K562 (cell line): ENCODE data around the gene PINK1. TPM values are rescaled to one million over a fixed set of nuclear protein-coding genes. Genes with fewer than 3 reads are reported as not detected.

Experiments
- DIDO1 ChIP-seq: fragments of 450-650 bp; IDR thresholded peaks from 2 replicates; pipeline ENCODE4 v1.6.1; 2016; ENCODE audit warnings: low read depth, missing biosample characterization, missing genetic modification characterization
- EGR1 ChIP-seq: fragments of 450-650 bp; conservative IDR thresholded peaks from 2 replicates; pipeline ENCODE4 v1.6.1; 2017; ENCODE audit warnings: mild to moderate bottlenecking
- JUN ChIP-seq, 2 experiments: sonication (generic) in 1 of 2; formaldehyde crosslinking in 1 of 2; IDR thresholded peaks; 2 replicates each; pipeline versions ENCODE4 v1.6.1 to v1.8.0; 2012 to 2022; ENCODE audit warnings: borderline replicate concordance in 2 of 2, mild to moderate bottlenecking in 2 of 2, improper control_type of control experiment in 1 of 2, low read depth in 1 of 2, low read length in 1 of 2, missing genetic modification reagents in 1 of 2
- NFIC ChIP-seq: fragments of 450-650 bp; IDR thresholded peaks from 2 replicates; pipeline ENCODE4 v1.6.1; 2017; ENCODE audit warnings: mild to moderate bottlenecking, inconsistent platforms
- SLC30A9 ChIP-seq: fragments of 250-450 bp; sonication (Bioruptor Pico); IDR thresholded peaks from 2 replicates; pipeline ENCODE4 v1.8.0; 2022; ENCODE audit warnings: mild to moderate bottlenecking, moderate library complexity
- SRF ChIP-seq, 2 experiments: fragments of 250-450, 450-650 bp in 1 of 2; sonication (Bioruptor Pico) in 1 of 2; sonication (generic) in 1 of 2; formaldehyde crosslinking; IDR thresholded peaks; 2 replicates each; pipeline versions ENCODE4 v1.5.0 to v1.5.1; 2020 to 2022; ENCODE audit warnings: mild to moderate bottlenecking in 1 of 2, missing genetic modification reagents in 1 of 2
- ZNF347 ChIP-seq: fragments of 450-650 bp; formaldehyde crosslinking; IDR thresholded peaks from 2 replicates; pipeline ENCODE4 v1.4.0; 2020; ENCODE audit warnings: low read depth, mild to moderate bottlenecking, moderate library complexity
- ZNF780A ChIP-seq: fragments of 250-450 bp; sonication (Bioruptor Pico); IDR thresholded peaks from 2 replicates; pipeline ENCODE4 v1.5.0; 2021; ENCODE audit warnings: mild to moderate bottlenecking
- polyA plus RNA-seq, 8 experiments: library from polyadenylated mRNA; depleted of rRNA in 4 of 8; stranded (reverse) in 5 of 8; unstranded in 3 of 8; fragments of >200 nt; fragmentation: Nextera tagmentation in 2 of 8; fragmentation: Illumina TruSeq in 1 of 8; extraction: Ambion mirVana in 2 of 8; extraction: Trizol in 1 of 8; gene quantifications; 2 replicates each; pipeline versions ENCODE4 v1.2.1 to v1.2.3, GENCODE V29; 2011 to 2014; ENCODE audit warnings: inconsistent platforms in 1 of 8, missing spikeins in 1 of 8
- total RNA-seq, 7 experiments: library from RNA; depleted of rRNA in 6 of 7; stranded (reverse); fragments of >200 nt in 6 of 7; fragmentation: Illumina TruSeq in 2 of 7; extraction: Trizol in 2 of 7; gene quantifications; 2 replicates each; pipeline versions ENCODE4 v1.2.1 to v1.2.3, GENCODE V29; 2011 to 2021; ENCODE audit warnings: low replicate concordance in 1 of 7
- TF ChIP-seq, protein P1 (sequence below): sonication (generic); formaldehyde crosslinking; IDR thresholded peaks from 2 replicates; pipeline ENCODE4 v1.8.0; 2022; ENCODE audit warnings: missing genetic modification reagents, mild to moderate bottlenecking, borderline replicate concordance
- TF ChIP-seq, protein P2 (sequence below): fragments of 450-650 bp; IDR thresholded peaks from 2 replicates; pipeline ENCODE4 v1.6.1; 2016; ENCODE audit warnings: low read depth, mild to moderate bottlenecking, moderate library complexity
- TF ChIP-seq, protein P3 (sequence below), 2 experiments: fragments of 450-650 bp; formaldehyde crosslinking in 1 of 2; IDR thresholded peaks; 2 replicates each; pipeline versions ENCODE4 v1.4.0 to v1.6.1; 2014 to 2020; ENCODE audit warnings: mild to moderate bottlenecking in 2 of 2, borderline replicate concordance in 1 of 2, low read depth in 1 of 2
- TF ChIP-seq, protein P4 (sequence below), 3 experiments: fragments of 200-800 bp in 1 of 3; sonication (Bioruptor generic) in 1 of 3; sonication (generic) in 1 of 3; formaldehyde crosslinking in 1 of 3; IDR thresholded peaks; 2 replicates each; pipeline versions ENCODE4 v1.6.1 to v1.8.0; 2016 to 2022; ENCODE audit warnings: mild to moderate bottlenecking in 2 of 3, missing compliant biosample characterization in 2 of 3, missing genetic modification characterization in 2 of 3, missing genetic modification reagents in 1 of 3

PINK1 gene
- total and polyA plus RNA-seq, 9 of the 15 experiments (the other 6 are each of a cell fraction or from before 2014, with no cell fraction given) = 1.5 to 11.3 (median 6.8) TPM

DNA sequence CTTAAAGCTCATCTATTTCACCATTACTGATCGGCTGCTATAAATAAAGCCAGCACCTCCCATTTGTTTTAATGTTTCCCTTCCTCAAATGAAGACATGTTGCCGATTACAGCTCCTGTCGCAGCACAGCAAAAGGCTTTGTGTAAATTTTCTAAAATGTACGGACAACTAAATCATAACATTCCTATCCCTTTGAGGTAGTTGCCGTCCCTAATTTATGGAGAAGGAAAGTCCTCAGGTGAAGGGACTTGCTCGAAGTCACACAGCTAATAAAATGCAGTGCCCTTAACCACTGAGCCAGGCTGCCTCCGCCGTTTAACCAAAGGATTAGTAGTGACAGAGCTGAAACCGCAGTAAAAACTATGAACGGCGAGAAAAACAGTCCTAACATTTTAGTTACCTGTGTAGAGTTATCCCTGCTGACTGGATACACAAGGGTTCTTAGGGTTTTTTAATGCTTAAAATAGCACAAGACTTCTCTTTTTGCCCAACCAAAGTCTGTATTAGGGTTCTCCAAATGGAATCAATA, 871 bp downstream of the PINK1 start (continued):
- TF ChIP-seq JUN (IDR thresholded peaks at IDR 0.05; ENCODE audit: borderline replicate concordance, low read depth, low read length) = no peak
- TF ChIP-seq JUN (CRISPR knock-in tag; IDR thresholded peaks at IDR 0.05; ENCODE audit: borderline replicate concordance) = no peak
- TF ChIP-seq ZNF780A (CRISPR knock-in tag) = no peak
- no peak for TF ChIP-seq SRF (CRISPR knock-in tag; IDR thresholded peaks at IDR 0.05)
- no peak for TF ChIP-seq DIDO1 (tag)
- TF ChIP-seq, protein P1, sequence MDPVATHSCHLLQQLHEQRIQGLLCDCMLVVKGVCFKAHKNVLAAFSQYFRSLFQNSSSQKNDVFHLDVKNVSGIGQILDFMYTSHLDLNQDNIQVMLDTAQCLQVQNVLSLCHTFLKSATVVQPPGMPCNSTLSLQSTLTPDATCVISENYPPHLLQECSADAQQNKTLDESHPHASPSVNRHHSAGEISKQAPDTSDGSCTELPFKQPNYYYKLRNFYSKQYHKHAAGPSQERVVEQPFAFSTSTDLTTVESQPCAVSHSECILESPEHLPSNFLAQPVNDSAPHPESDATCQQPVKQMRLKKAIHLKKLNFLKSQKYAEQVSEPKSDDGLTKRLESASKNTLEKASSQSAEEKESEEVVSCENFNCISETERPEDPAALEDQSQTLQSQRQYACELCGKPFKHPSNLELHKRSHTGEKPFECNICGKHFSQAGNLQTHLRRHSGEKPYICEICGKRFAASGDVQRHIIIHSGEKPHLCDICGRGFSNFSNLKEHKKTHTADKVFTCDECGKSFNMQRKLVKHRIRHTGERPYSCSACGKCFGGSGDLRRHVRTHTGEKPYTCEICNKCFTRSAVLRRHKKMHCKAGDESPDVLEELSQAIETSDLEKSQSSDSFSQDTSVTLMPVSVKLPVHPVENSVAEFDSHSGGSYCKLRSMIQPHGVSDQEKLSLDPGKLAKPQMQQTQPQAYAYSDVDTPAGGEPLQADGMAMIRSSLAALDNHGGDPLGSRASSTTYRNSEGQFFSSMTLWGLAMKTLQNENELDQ (CRISPR knock-in tag) = no peak
- TF ChIP-seq EGR1 = no peak
- TF ChIP-seq SLC30A9 = no peak
- no peak for TF ChIP-seq ZNF347 (CRISPR knock-in tag)
- TF ChIP-seq, protein P2, sequence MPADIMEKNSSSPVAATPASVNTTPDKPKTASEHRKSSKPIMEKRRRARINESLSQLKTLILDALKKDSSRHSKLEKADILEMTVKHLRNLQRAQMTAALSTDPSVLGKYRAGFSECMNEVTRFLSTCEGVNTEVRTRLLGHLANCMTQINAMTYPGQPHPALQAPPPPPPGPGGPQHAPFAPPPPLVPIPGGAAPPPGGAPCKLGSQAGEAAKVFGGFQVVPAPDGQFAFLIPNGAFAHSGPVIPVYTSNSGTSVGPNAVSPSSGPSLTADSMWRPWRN = no peak
- peak; percentile 94 for TF ChIP-seq NFIC
- TF ChIP-seq, protein P3, sequence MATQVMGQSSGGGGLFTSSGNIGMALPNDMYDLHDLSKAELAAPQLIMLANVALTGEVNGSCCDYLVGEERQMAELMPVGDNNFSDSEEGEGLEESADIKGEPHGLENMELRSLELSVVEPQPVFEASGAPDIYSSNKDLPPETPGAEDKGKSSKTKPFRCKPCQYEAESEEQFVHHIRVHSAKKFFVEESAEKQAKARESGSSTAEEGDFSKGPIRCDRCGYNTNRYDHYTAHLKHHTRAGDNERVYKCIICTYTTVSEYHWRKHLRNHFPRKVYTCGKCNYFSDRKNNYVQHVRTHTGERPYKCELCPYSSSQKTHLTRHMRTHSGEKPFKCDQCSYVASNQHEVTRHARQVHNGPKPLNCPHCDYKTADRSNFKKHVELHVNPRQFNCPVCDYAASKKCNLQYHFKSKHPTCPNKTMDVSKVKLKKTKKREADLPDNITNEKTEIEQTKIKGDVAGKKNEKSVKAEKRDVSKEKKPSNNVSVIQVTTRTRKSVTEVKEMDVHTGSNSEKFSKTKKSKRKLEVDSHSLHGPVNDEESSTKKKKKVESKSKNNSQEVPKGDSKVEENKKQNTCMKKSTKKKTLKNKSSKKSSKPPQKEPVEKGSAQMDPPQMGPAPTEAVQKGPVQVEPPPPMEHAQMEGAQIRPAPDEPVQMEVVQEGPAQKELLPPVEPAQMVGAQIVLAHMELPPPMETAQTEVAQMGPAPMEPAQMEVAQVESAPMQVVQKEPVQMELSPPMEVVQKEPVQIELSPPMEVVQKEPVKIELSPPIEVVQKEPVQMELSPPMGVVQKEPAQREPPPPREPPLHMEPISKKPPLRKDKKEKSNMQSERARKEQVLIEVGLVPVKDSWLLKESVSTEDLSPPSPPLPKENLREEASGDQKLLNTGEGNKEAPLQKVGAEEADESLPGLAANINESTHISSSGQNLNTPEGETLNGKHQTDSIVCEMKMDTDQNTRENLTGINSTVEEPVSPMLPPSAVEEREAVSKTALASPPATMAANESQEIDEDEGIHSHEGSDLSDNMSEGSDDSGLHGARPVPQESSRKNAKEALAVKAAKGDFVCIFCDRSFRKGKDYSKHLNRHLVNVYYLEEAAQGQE (IDR thresholded peaks at IDR 0.05; ENCODE audit: borderline replicate concordance) = no peak
- TF ChIP-seq, protein P3 (CRISPR knock-in tag; IDR thresholded peaks at IDR 0.05; ENCODE audit: low read depth) = no peak
- TF ChIP-seq, protein P4, sequence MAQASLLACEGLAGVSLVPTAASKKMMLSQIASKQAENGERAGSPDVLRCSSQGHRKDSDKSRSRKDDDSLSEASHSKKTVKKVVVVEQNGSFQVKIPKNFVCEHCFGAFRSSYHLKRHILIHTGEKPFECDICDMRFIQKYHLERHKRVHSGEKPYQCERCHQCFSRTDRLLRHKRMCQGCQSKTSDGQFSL (CRISPR knock-in tag; IDR thresholded peaks at IDR 0.05) = no peak
- TF ChIP-seq, protein P4 (tag; IDR thresholded peaks at IDR 0.05) = no peak
